Activated T-cell treated with anti-CD3 and anti-CD28 coated beads for 24 hours (primary cell): ENCODE results near the gene CD6.

Experiments
- DNase-seq: peaks from one replicate; pipeline ENCODE4 v3.0.0-alpha.2; 2020; ENCODE audit warnings: low read depth

CD6 gene

GRCh38 chr11:60984149-60984548 is 12.7 kb downstream of the CD6 start:
- DNase-seq, result no peak

- DNase-seq, result no peak
Measured at GRCh38 chr11:60984636-60985035, 13.2 kb downstream of the CD6 start.

DNA sequence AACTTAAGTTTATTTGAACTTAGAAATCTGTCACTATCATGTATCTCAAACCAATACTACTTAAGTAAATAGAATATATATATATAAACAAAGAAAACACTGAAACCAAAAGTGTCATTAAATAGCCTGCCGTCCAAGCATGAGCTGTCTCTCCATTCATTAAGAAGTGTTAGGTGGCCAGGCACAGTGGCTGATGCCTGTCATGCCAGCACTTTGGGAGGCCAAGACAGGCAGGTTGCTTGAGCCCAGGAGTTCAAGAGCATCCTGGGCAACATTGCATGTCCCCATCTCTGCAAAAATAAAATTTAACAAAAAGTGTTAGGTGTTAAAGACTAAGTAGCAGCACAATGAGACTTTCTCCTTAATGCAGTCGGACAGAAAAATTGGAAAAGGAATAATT is 14.0 kb downstream of the CD6 start:
- DNase-seq, result no peak

DNA sequence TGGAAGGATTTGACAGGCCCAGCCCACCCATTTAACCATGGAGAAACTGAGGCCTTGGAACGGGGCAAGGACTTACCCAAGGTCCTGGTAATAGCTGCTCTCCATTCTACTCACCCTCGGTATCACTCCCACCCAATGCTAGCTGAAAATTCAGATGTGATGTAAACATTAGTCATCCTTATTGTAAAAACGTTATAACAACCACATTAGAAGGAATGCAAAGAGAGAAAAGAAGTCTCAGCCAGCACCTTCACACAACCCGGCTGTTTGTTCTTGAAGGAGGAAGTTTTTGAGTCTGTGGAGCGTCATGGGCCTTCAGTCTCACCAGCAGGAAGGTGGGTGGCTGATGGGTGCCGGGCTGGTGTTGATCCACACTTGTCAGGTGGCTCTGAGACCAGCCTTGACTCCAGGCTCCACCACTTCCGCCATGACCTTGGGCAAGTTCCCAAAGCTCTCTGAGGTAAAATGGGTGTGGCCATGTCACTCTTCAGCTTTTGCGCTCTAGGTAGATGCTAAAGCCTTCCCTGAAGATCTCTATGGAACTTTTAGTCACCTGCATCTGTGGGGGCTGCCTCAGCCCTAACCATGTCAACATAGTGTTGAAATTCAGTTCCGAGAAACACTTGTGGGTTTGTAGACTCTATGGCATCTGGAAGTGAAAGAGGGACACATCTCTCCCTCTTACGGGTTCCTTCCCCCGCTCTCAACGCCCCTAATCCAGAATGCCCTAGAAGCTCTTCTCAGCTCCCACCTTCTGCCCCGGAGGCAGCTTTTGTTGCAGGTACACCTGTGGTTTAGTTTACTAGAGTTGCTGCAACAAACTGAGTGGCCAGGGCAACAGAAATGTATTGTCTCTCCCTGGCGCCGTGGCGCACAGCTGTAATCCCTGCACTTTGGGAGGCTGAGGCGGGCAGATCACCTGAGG is 14.8 kb downstream of the CD6 start:
- peak; percentile 86 for DNase-seq

- DNase-seq, result peak; percentile 64
Measured at GRCh38 chr11:60987577-60988277, 16.2 kb downstream of the CD6 start.

DNA sequence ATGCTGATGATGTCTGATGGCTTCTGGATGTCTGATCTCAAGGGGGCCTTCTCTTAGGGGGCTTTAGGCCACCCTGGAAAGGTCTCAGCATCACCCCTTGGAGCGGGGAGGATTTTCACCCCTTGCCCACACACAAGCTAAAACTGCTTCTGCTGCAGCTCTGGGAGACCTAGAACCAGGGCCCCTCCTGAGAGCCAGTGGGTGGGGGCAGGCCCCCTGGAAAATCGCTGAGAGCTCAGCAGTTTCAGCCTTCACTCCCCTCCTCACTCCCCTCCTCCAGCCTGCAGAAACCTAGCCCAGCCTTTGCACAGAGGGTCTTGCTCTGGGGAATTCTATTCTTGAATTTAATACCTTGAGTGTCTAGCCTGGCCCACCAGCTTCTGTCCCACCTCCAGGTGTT is 17.2 kb downstream of the CD6 start:
- DNase-seq, result no peak

DNA sequence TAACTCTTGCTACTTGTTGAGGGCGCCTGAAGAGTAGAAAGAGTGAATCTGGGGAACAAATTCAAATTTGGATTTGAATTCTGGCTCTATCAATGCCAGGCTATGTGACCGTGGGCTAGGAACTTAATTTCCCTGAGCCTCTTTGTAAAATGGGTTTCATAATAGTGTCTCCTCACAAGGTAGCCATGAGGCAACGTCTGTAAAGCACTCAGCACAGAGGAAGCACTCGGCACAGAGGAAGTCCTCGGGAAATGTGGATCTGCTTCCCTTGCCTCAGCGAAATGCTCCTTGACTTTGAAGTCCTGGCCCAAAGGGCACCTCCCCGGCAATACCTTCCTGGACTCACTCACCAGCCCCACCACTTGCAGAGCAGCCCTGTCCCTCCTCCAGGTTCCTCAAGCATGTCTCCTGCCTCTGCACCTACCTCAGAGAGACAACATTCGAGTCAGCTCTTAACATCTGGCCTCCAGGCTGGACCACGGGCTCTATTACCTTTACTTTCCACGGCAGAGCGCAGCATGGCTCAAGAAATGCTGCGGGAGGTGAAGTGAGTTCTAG is 17.7 kb downstream of the CD6 start:
- DNase-seq, result no peak

DNA sequence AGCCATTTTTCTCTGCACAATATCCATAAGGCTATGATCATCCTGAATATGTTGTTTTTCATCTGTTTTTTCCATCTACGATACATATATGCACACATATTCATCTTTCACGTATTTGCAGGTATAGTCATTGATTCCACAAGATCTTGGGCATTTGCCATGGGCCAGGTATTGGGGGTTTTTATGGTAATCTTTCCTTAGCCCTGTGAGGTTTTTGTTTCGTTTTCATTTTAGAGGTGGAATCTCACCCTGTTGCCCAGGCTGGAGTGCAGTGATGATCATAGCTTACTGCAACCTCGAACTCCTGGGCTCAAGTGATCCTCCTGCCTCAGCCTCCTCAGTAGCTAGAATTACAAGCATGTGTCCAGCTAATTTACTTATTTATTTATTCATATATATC is 20.0 kb downstream of the CD6 start:
- no peak for DNase-seq

DNA sequence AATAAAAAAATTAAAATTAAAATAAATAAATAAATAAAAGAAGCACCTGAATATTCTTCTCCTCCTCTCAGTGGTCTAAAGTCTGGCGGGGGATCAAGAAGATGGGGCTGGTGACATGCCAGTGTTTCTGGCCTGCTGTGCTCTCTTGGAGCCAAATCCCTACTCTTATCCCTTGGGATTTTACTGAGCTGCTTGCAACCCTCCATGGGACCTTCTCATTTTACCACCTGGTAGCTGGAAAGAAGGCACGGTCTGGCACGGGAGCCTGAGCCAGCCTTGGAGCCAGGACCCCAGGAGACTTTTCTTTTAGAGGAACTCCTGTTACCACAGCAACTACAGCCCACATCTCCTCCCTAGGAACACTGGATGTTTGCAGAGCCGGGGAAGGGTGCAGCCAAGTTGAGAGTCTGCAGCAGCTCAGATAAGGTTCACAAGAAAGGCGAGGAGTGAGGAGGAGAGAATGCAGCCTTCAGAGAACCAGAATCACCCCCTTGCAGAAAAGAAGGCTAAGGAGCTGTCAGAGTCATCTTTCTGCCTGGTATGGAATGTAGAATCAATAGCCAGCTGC is 21.4 kb downstream of the CD6 start:
- DNase-seq, result no peak

DNA sequence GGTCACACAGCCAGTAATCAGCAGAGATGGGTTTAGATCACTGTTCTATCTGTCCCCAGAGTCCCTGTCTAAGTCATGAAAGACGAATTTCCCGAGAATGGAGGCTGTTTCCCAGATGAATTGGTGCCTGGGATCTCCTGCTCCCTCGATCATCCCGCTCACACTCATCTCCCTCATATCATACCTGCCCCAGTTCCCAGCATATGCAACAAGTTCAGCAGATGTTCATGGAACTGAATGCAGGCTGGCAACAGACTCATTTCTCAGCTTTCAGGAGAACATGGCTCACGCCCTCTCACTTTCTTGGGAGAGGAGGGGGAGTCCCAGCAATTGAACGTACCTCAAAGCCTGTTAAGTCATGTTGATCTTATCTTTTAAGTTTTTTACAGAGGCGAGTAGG is 22.1 kb downstream of the CD6 start:
- DNase-seq, result peak; percentile 48

DNA sequence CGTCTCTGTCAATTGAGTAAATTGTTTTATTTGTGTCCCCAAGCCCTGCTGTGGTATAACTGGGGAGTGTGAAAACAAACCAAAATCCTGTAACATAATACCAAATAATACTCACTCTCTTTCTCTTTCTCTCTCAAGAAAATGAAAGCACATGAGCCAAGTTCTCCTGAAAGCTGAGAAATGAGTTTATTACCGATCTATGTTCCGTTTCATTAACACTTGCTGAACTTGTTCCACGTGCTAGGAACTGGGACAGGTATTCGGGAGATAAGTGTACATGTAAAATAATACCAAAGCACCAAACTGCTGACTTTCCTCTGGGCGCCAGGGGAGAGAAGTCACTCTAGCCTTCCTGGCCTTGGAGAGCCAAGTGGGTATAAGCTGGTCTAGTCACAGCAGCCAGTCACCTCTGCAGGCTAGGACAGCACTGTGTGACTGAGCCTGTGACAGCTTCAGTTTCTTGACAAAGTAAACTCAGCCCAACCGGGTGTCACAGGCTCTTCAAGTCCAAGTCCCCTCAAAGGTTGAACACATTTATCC is 23.1 kb downstream of the CD6 start:
- DNase-seq, result no peak

DNA sequence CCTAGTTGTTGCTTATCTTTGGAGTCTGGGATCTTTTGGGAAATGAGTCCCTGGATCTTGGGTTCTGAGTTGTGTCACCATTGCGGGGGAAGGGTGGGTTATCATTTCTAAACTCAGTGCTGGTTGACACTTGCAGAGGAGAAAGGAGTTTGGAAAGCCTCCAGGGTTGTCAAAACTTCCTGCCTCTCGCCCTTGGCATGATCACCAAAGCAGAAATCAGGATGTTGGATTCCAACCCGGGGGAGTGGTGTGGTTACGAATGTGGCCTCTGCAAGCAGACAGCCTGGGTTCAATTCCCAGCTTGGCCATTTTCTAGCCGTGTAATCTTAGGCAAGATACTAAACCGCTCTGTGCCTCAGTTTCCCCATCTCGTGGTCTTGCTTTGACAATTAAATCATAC is 24.3 kb downstream of the CD6 start:
- no peak for DNase-seq

DNA sequence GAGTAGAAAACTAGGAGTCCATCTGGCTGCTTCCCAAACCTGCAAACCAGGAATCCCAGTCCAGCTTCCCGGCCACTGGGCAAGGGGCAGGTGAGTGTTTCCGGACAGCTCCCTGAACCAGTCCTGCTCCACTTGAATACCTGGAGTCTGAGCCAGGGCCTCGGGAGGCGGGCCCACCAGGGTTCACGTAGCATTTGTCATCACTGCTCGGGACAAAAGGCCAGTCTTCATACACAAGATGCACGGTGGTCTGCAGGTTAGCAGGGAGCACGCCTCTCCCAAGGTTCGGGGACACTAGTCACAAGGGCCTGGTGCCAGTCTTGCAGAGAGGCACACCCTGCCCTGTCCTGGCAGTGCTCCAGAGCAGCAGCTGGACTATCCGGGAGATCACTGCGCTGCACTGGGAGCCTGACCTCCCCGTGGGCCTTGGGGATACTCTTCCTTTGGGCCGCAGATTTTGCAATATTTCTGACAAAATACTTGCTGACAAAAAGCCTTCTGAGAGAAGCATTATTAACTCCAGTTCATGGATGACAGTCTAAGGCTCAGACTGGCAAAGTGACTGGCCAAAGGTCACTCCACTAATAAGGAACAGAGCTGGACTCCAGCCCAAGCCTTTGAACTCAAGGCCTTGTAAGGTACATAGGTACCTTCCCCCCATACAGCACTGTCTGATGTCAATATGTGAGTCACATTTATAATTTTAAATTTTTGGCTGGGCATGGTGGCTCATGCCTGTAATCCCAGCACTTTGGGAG is 25.1 kb downstream of the CD6 start:
- no peak for DNase-seq

DNA sequence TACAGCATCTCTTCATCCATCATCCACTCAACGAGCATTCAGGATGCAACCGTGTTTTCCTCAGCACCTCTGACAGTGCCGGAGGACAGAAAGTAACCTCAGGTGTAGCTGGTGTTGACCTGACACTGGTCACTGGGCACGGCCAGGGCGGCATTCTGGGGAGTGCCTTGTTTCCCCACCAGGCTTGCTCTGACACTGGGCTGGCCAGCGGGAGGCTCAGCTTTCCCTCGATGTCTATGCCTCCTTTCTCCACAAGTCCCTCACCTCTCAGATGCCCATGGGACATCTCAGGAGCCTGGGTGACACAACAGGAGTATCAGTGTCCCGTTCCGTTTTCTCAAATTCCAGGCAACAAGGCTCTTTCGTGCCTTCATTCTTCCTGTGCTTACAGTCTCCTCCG is 28.9 kb downstream of the CD6 start:
- no peak for DNase-seq

DNA sequence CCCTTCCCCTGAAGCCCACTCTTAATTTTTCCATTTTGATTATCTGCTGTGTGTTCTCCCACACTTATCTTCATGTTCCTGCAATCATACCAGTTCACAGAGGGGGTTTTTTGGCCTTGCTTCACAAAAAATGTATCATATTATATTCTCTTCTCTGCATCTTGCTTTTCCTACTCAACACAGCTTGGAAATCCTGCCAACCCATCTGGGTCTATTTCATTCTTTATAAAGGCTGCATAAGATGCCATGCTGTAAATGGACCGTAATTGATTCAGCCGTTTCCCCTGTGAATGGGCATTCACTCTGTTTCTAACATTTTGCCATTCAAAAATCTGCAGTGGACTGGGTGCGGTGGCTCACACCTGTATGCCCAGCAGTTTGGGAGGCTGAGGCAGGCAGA is 30.5 kb downstream of the CD6 start:
- DNase-seq, result no peak

DNA sequence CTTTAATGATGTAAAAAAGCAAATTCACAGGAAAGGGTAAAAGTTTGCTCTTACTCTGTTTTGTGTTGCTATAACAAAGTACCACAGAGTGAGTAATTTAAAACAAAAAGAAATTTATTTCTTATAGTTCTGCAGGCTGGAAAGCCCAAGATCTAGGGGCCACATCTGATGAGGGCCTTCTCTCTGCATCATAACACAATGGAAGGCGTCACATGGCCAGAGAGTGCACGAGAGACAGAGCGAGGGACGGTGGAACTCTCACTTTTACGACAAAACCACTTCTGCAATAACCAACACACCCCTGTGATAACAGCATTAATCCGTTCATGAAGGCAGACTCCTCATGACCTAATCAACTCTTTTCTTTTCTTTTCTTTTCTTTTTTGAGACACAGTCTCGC is 31.1 kb downstream of the CD6 start:
- no peak for DNase-seq

- DNase-seq, result no peak
Measured at GRCh38 chr11:61004180-61004611, 32.7 kb downstream of the CD6 start.

GRCh38 chr11:61004761-61005181 is 33.3 kb downstream of the CD6 start:
- DNase-seq, result no peak

DNA sequence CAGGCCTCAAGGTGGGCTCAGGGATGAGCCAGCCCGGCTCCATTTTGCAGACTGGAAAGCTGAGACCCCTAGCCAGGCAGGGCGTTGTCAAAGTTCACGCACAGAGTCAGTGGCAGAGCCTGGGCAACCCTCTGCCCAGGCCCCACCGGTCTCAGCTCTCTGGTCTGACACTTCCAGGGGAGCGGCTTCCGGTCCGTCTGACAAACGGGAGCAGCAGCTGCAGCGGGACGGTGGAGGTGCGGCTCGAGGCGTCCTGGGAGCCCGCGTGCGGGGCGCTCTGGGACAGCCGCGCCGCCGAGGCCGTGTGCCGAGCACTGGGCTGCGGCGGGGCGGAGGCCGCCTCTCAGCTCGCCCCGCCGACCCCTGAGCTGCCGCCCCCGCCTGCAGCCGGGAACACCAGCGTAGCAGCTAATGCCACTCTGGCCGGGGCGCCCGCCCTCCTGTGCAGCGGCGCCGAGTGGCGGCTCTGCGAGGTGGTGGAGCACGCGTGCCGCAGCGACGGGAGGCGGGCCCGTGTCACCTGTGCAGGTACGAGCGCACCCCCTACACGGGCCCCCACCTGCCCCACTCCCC is 36.0 kb downstream of the CD6 start:
- DNase-seq, result no peak

- no peak for DNase-seq
Measured at GRCh38 chr11:61007956-61008896, 36.7 kb downstream of the CD6 start.
